ENCODE measurements around the gene AMTN. TPM values are rescaled to one million over a fixed set of nuclear protein-coding genes. Genes with fewer than 3 reads are reported as not detected.
"Not testable (repeated sequence)": the region's sequence is repeated elsewhere in the genome, so short reads cannot be mapped to it uniquely, and the experiment has no call there.

AMTN gene
- total RNA-seq, 2 donors from 2014 or later, result not detected

DNA sequence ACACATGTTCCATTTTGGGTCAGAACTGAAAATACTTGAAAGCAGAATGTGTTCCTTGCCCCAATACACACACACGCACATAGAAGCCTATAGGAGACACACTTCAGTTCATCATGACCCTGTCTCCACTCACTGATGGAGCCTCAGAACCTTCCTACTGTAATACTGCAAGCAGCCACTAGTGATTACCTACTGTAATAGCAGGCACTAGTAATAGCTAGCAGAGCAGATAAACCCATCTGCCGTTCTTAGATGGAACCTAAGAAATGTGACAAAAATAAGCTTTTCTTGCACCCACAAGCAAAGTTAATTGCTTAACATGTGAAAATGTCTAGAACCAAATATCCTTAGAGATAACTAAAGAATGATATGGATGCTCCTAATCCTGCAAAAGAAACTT lies 13.6 kb downstream of the AMTN start:
- no peak for DNase-seq (ENCODE audit: low spot score)
- Mint-ChIP-seq H3K4me3 (no peak overlapping the region), H3K9me3 (no peaks in the 10 kb centered on the region), H3K27me3 (peaks cover 0 to 2% of the 10 kb centered on the region in 2 donors), H3K27ac (no peak overlapping the region), H3K4me1 (ENCODE audit: low read depth in 2 of 2) (no peaks in the 10 kb centered on the region), H3K36me3 (no peaks in the 10 kb centered on the region)
- ATAC-seq, result no peak

DNA sequence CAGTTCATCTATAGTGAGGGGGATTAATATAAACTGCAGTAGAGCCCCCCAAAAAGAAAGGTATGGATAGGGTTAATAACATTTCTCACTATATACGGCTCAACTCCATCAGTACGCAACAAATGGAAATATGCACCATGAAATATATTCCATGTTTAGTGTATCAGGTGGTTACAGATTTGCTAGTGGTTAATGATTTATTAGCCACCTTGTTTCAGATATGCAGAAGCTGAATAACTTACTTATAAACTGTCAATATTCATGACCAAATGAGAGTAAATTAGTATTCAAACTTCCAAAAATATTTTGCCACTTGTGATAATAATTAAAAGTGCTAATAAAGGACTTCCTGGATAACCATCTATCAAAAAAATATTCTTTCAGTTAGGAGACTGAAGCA lies 14.8 kb downstream of the AMTN start:
- ATAC-seq, result no peak
- Mint-ChIP-seq H3K4me3 (no peak overlapping the region), H3K4me1 (ENCODE audit: low read depth in 2 of 2) (no peaks in the 10 kb centered on the region), H3K27me3 (peaks cover 0 to 2% of the 10 kb centered on the region in 2 donors), H3K9me3 (no peaks in the 10 kb centered on the region), H3K27ac (no peak overlapping the region), H3K36me3 (no peaks in the 10 kb centered on the region)
- no peak for DNase-seq (ENCODE audit: low spot score)

DNA sequence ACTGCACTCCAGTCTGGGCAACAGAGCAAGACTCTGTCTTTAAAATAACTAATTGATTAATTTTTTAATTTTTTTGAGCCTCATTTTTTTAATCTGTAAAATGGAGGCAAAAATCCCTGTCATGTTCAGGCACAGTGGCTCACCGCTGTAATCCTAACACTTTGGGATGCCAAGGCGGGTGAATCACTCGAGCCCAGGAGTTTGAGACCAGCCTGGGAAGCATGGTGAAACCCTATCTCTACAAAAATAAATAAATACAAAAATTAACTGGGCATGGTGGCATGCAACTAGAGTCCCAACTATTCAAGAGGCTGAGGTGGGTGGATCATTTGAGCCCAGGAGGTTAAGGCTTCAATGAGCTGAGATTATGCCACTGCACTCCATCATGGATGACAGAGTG lies 15.4 kb downstream of the AMTN start:
- ATAC-seq, result no peak
- Mint-ChIP-seq H3K27me3 (peaks cover 0 to 2% of the 10 kb centered on the region in 2 donors), H3K9me3 (no peaks in the 10 kb centered on the region), H3K4me1 (ENCODE audit: low read depth in 2 of 2) (no peaks in the 10 kb centered on the region), H3K36me3 (no peaks in the 10 kb centered on the region), H3K4me3 (no peak overlapping the region), H3K27ac (no peak overlapping the region)
- DNase-seq (ENCODE audit: low spot score), result no peak

DNA sequence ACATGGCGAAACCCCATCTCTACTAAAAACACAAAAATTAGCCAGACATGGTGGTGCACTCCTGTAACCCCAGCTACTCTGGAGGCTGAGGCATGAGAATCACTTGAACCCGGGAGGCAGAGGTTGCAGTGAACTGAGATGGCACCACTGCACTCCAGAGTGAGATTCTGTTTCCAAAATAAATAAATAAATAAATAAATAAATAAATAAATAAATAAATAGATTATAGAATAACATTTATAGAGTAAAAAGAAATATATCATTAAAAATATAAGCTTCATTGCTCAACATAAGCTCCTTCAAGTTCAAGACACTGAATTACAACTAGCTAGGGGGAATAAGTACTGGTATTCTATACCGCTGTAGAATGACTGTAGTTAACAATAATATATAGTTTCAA lies 16.5 kb downstream of the AMTN start:
- H3K27ac Mint-ChIP-seq; H3K36me3 Mint-ChIP-seq; H3K27me3 Mint-ChIP-seq; DNase-seq (ENCODE audit: low spot score); ATAC-seq; H3K9me3 Mint-ChIP-seq; H3K4me1 Mint-ChIP-seq (ENCODE audit: low read depth in 2 of 2); H3K4me3 Mint-ChIP-seq: not testable (repeated sequence)

DNA sequence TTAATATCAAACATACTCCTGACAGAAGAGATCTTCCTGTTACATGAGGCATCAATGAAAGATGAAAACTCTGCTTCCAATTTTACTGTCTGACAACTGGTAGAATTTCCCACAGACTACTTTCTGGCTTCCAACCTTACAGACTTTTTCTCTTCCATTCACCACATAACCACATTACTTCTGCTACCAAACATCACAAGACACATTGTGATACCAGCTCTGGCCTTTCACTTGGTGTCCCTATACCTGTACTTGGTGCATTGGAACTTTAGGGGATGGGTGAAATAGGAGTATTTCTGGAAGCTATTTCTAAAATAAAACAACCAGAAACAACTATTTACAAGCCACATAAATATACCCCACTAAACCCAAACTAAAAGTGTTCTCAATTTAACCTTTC lies 20.5 kb downstream of the AMTN start:
- Mint-ChIP-seq H3K36me3 (no peaks in the 10 kb centered on the region), H3K4me3 (no peak overlapping the region), H3K27ac (no peak overlapping the region), H3K9me3 (no peaks in the 10 kb centered on the region), H3K27me3 (peaks cover 6 to 14% of the 10 kb centered on the region in 2 donors), H3K4me1 (ENCODE audit: low read depth in 2 of 2) (no peaks in the 10 kb centered on the region)
- no peak for ATAC-seq
- no peak for DNase-seq (ENCODE audit: low spot score)

DNA sequence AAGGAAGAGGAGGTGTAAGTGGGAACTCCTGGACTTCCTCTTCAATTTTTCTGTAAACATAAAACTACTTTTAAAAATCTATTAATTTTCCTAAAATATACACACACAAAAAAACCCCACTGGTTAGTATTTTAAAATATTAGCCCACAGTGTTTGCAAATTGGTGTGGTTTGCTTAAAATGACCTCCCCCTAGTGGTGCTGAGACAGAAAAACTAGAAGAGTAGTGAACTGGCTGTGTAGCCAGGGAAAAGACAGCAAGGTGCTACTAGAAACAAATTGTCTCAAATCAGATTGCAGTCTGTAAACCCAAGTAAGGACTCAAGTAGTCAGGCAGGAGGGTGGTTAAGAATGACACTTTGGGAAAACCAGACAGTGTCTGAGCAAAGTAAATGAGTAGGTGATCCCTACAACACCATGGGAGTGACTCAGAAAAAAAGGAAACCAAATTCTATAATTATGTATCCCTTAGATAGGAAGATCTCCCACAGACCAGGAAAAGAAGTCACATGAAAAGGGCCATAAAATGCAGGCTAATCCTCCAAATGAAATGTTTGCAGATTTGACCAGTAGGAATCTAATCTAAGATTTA lies 26.0 kb downstream of the AMTN start:
- H3K4me1 Mint-ChIP-seq (ENCODE audit: low read depth in 2 of 2), result no peaks in the 10 kb centered on the region
- H3K4me3 Mint-ChIP-seq, result no peak overlapping the region

DNA sequence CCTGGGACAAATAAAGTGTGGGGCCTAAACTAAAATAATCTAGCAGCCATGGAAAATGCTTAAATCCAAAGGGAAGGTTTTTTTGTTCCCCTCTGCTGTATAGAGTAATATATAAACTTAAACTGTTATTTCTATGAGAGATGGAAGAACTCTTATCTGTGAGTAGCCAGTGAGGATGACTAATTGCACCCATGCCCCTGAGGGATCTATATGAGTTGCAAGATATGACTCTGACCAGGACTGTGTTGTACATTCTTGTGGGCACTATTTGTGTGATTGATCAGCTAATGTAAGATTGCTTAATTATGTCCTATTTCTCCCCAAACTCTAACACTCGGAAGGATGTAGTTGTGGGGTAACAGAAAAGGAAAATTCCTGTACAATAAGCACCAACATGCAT lies 38.5 kb downstream of the AMTN start:
- ATAC-seq (no peak), DNase-seq (ENCODE audit: low spot score) (no peak)
- Mint-ChIP-seq H3K9me3 (peaks cover 2% of the 10 kb centered on the region), H3K4me3 (no peak overlapping the region), H3K36me3 (no peaks in the 10 kb centered on the region), H3K4me1 (ENCODE audit: low read depth in 2 of 2) (peaks cover 0 to 3% of the 10 kb centered on the region in 2 donors), H3K27ac (no peak overlapping the region), H3K27me3 (peaks cover 0 to 19% of the 10 kb centered on the region in 2 donors)

More for the DNA sequence above, 26.0 kb downstream of the AMTN start:
- Mint-ChIP-seq H3K36me3 (no peaks in the 10 kb centered on the region), H3K9me3 (no peaks in the 10 kb centered on the region), H3K27me3 (peaks cover 7 to 23% of the 10 kb centered on the region in 2 donors), H3K27ac (no peak overlapping the region)
- ATAC-seq (no peak), DNase-seq (ENCODE audit: low spot score) (no peak)

DNA sequence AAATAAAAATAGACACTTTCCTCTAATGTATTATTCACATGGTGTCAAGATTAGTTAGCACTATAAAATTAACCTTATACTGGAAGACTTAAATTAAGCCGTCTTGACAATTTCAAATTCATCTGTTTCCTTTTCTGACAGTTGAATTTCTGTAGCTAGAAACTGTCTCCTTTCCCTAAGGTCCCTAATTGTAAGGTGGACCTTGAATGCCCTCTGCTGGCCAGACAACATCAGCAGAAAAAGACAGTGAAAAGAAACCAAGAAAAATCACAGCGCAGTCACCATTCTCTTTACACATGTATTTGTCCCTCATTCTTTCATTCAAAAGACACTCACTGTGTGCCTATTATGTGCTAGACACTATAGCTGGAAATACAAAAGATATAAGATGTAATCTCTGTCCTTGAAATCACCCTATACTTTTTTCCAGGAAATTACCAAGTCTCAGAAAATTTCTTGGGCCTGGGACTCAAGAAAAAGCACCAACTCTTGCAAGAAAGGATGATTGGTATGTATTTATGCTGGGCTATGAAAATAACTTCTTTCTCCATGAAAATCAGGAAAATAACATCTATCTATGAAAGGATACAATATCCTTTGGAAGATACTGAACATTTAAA lies 41.0 kb downstream of the AMTN start:
- no peaks in the 10 kb centered on the region for H3K36me3 Mint-ChIP-seq
- H3K4me3 Mint-ChIP-seq, result no peak overlapping the region
- no peak for ATAC-seq

DNA sequence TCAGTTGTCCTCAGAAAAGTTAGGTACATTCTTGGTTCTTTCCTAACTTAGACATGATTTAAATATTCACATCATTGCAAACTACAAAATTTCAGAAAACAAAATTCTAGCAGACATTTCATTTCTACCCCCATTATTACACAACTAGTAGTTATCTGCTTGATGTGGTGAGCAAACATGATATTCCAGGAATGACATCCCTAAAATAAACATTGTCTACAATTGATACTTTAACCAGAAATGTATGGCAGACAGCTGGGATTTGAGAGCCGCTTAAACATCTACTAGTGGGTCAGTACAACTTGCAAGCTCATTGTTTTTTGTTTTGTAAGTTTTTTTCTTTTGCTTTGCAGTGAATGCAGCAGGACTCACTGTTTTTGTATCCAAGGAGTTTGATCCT lies 41.6 kb downstream of the AMTN start:
- ATAC-seq, result no peak

More for the DNA sequence above, 41.0 kb downstream of the AMTN start:
- H3K9me3 Mint-ChIP-seq, result no peaks in the 10 kb centered on the region
- H3K27ac Mint-ChIP-seq, result no peak overlapping the region
- H3K27me3 Mint-ChIP-seq, result peaks cover 0 to 1% of the 10 kb centered on the region in 2 donors
- no peak for DNase-seq (ENCODE audit: low spot score)
- H3K4me1 Mint-ChIP-seq (ENCODE audit: low read depth in 2 of 2), result peaks cover 0 to 3% of the 10 kb centered on the region in 2 donors

DNA sequence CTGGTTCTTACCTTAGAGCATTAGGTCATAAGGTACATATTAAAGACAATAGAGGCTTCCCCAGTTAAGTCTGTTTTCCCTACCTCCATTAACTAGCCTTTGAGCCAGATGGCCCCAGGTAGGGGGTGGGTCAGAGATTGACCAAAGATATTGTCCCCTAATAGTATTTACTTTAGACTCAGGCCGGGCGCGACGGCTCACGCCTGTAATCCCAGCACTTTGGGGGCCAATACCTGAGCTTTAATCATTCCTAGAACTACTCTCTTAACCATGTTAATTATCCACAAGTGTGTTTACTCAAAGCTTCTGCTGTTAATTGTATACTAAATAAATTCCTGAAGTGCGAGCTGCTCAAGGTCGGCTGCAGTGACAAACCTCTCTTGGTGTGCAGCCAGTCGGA lies 45.7 kb downstream of the AMTN start:
- no peak overlapping the region for H3K4me3 Mint-ChIP-seq
- H3K9me3 Mint-ChIP-seq, result no peaks in the 10 kb centered on the region
- ATAC-seq, result no peak
- H3K4me1 Mint-ChIP-seq (ENCODE audit: low read depth in 2 of 2), result no peaks in the 10 kb centered on the region
- DNase-seq (ENCODE audit: low spot score), result no peak
- peaks cover under 1 to 3% of the 10 kb centered on the region in 2 donors for H3K27me3 Mint-ChIP-seq
- no peak overlapping the region for H3K27ac Mint-ChIP-seq
- H3K36me3 Mint-ChIP-seq, result no peaks in the 10 kb centered on the region

More for the DNA sequence above, 41.6 kb downstream of the AMTN start:
- H3K4me1 Mint-ChIP-seq (ENCODE audit: low read depth in 2 of 2), result peaks cover 0 to 3% of the 10 kb centered on the region in 2 donors
- no peaks in the 10 kb centered on the region for H3K36me3 Mint-ChIP-seq
- no peak for DNase-seq (ENCODE audit: low spot score)
- no peak overlapping the region for H3K4me3 Mint-ChIP-seq
- no peaks in the 10 kb centered on the region for H3K9me3 Mint-ChIP-seq
- no peaks in the 10 kb centered on the region for H3K27me3 Mint-ChIP-seq
- no peak overlapping the region for H3K27ac Mint-ChIP-seq

DNA sequence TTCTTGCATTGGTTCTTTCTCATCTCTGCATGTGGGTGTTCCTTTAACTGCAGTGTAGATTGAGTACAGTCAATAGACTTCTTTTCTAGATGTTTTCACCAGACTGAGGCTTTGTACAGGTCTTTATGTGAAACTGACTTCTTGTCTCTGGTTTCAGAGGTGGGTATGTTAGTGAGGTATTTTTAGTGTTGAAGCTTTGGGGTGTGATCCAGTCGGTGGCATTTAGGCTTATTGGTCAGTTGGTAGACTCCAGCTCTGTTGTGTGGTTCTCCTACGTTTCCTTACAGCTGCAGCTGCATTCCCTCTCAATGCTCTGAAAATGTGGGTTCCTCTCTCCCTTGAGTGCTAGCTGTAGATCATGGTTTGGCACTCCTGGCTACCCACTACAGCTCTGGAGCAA lies 52.4 kb downstream of the AMTN start:
- ATAC-seq (no peak), DNase-seq (ENCODE audit: low spot score) (no peak)
- H3K4me1 Mint-ChIP-seq (ENCODE audit: low read depth in 2 of 2), result no peaks in the 10 kb centered on the region
- H3K27ac Mint-ChIP-seq, result no peak overlapping the region
- peaks cover 6 to 19% of the 10 kb centered on the region in 2 donors for H3K27me3 Mint-ChIP-seq
- H3K36me3 Mint-ChIP-seq, result no peaks in the 10 kb centered on the region
- no peak overlapping the region for H3K4me3 Mint-ChIP-seq
- no peaks in the 10 kb centered on the region for H3K9me3 Mint-ChIP-seq

DNA sequence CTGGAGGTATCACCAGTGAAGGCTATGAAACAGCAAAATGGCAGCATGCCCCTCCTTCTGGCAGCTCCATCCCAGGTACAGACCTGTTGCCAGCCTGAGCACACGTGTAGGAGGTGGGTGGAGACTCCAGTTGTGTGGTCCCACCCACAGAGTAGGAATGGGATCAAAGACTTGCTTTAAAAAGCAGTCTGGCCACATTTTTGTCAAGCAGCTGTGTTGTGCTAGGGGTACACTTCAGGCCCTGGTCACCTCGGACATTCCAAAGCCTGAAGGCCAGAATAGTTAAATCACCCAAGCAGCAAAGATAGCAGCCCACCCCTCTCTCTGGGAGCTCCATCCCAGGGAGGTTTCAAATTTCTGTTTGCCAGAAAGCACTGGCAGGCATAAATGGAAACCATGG lies 53.4 kb downstream of the AMTN start:
- Mint-ChIP-seq H3K4me3 (no peak overlapping the region), H3K36me3 (no peaks in the 10 kb centered on the region), H3K9me3 (no peaks in the 10 kb centered on the region), H3K27ac (no peak overlapping the region), H3K4me1 (ENCODE audit: low read depth in 2 of 2) (no peaks in the 10 kb centered on the region), H3K27me3 (peaks cover 6 to 19% of the 10 kb centered on the region in 2 donors)
- DNase-seq (ENCODE audit: low spot score), result no peak
- ATAC-seq, result no peak

DNA sequence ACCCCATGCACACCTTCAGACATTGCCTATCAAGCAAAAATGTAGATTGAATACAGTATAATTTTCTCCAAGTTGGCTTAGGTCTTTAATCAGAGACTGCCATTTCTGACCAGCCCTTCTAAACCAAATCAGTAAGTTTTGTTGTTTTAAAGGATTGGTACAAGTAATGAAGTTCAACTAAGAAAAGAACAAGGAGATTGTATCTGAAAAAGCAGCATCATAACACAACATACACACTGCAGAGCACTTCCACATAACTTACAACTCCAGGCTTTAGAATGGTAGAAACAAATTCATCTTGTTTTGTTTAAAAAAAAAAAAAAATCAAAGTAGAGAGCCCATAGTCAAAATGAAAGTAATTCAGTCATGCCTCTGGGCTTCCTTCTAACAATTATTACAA lies 57.6 kb downstream of the AMTN start:
- H3K9me3 Mint-ChIP-seq, result no peaks in the 10 kb centered on the region
- peaks cover 2 to 14% of the 10 kb centered on the region in 2 donors for H3K27me3 Mint-ChIP-seq
- no peak overlapping the region for H3K27ac Mint-ChIP-seq
- H3K4me1 Mint-ChIP-seq (ENCODE audit: low read depth in 2 of 2), result no peaks in the 10 kb centered on the region
- no peak for DNase-seq (ENCODE audit: low spot score)
- no peak overlapping the region for H3K4me3 Mint-ChIP-seq
- no peaks in the 10 kb centered on the region for H3K36me3 Mint-ChIP-seq
- no peak for ATAC-seq

DNA sequence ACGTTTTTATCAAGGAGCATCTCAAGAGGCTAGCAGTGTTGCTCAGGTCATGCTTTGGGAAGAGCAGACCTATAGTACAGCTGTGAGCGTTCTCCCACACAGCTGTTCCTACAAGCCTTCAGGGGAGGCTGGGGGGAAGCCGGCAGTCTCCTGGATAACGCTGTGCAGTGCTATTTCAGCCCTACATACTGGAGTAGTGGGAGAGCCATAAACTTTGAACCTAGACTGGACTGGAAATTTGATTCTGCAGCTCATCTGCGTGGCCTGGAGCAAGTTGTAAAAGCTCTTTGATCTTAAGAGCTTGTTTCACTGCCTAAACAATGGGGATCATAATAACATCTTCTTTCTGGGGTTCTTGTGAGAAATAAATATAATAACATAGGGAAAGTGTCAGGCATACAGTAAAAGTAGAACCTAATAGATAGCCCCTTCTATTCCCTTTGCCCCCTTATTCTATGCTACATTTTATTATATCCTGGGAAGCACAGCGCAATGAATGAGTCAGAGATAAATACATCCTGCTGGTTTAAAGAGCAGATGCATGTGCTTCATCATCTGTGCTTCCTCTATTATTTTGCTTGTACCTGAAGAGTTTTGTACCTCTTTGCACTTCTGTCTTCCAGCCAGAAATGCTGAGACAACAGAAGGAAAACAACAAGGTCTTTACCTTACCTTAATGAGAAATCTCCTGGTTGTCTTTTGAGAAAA lies 59.0 kb downstream of the AMTN start:
- Mint-ChIP-seq H3K4me3 (no peak overlapping the region), H3K36me3 (no peaks in the 10 kb centered on the region), H3K27ac (no peak overlapping the region), H3K4me1 (ENCODE audit: low read depth in 2 of 2) (no peaks in the 10 kb centered on the region), H3K27me3 (peaks cover 2 to 14% of the 10 kb centered on the region in 2 donors), H3K9me3 (no peaks in the 10 kb centered on the region)
- ATAC-seq (no peak), DNase-seq (ENCODE audit: low spot score) (no peak)

Measured in natural killer cell treated with Interleukin-12 subunit alpha and Interleukin-12 subunit beta and Interleukin-15 and Interleukin-18, amount 100 ng/mL, for 72 hours (primary cell).